Measurements from ENCODE around the gene MSRB3. TPM values are rescaled to one million over a fixed set of nuclear protein-coding genes. Genes with fewer than 3 reads are reported as not detected.

MSRB3 gene
- total RNA-seq, 3 donors from 2014 or later = 8.1 to 154 (median 18.3) TPM

DNA sequence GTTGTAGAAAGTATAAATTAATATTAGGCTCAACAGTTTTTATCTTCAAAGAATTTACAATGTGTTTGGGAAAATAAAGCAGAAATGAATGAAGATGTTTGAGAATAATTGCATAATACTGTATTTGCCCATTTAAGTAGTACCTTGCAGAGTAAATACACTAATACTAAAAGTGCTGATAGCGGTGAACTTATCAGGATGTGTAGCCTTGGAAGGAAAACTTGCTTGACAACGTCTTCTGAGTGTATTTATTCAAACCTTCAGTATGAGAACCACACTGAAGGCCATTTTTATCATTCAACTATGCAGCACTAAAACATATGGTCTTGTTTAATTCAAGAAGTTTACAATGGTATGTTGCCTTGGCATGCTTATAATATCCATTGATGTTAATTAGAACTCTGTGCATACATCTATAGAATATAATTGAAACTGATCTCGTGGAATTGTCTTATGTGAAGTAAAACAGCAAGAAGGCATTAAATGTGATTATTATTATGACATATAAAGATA is 41.3 kb downstream of the MSRB3 start:
- H3K4me3 ChIP-seq = no peak overlapping the region
- no peaks in the 10 kb centered on the region for H3K4me1 ChIP-seq (ENCODE audit: low read depth)
- intact Hi-C loops (cut with DNase I, micrococcal nuclease) = no loop called here
- ATAC-seq (no peak), DNase-seq (no peak)
- TF ChIP-seq, protein P1, sequence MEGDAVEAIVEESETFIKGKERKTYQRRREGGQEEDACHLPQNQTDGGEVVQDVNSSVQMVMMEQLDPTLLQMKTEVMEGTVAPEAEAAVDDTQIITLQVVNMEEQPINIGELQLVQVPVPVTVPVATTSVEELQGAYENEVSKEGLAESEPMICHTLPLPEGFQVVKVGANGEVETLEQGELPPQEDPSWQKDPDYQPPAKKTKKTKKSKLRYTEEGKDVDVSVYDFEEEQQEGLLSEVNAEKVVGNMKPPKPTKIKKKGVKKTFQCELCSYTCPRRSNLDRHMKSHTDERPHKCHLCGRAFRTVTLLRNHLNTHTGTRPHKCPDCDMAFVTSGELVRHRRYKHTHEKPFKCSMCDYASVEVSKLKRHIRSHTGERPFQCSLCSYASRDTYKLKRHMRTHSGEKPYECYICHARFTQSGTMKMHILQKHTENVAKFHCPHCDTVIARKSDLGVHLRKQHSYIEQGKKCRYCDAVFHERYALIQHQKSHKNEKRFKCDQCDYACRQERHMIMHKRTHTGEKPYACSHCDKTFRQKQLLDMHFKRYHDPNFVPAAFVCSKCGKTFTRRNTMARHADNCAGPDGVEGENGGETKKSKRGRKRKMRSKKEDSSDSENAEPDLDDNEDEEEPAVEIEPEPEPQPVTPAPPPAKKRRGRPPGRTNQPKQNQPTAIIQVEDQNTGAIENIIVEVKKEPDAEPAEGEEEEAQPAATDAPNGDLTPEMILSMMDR (IDR thresholded peaks at IDR 0.05) = no peak
- H3K36me3 ChIP-seq (ENCODE audit: low read depth) = no peaks in the 10 kb centered on the region
- no peaks in the 10 kb centered on the region for H3K9me3 ChIP-seq

- DNase-seq = no peak
- TF ChIP-seq, protein P1 (IDR thresholded peaks at IDR 0.05) = no peak
- Histone ChIP-seq H3K36me3 (ENCODE audit: low read depth) (no peaks in the 10 kb centered on the region), H3K4me1 (ENCODE audit: low read depth) (no peaks in the 10 kb centered on the region), H3K4me3 (no peak overlapping the region), H3K9me3 (no peaks in the 10 kb centered on the region)
- no peak for ATAC-seq
- intact Hi-C loops (cut with DNase I, micrococcal nuclease) = no loop called here
Measured at GRCh38 chr12:65323070-65323469, 44.6 kb downstream of the MSRB3 start.

GRCh38 chr12:65324056-65324455 is 45.6 kb downstream of the MSRB3 start:
- no peak for ATAC-seq
- no peaks in the 10 kb centered on the region for H3K4me1 ChIP-seq (ENCODE audit: low read depth)
- no peaks in the 10 kb centered on the region for H3K36me3 ChIP-seq (ENCODE audit: low read depth)
- H3K9me3 ChIP-seq = no peaks in the 10 kb centered on the region
- TF ChIP-seq, protein P1 (IDR thresholded peaks at IDR 0.05) = no peak
- intact Hi-C loops (cut with DNase I, micrococcal nuclease) = no loop called here
- no peak for DNase-seq
- no peak overlapping the region for H3K4me3 ChIP-seq

DNA sequence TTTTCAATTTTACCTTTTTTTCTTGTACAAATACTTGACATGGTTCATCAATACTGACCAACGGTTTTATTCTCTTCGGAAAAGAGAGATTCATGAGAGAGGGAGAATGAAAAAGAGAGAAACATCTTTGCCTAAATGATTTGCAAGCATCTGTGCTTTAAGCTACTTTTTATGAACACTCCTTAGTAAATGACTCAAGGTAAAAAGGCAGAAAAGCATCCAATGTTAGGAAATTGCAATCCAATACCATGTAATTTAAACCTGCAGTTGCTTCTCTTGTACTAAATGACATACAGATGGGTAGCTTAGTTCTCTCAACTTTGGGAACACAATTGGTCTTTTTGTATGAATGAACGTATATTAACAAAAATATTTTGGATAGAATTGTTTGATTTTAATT is 46.1 kb downstream of the MSRB3 start:
- intact Hi-C loops (cut with DNase I, micrococcal nuclease) = no loop called here
- DNase-seq (no peak), ATAC-seq (no peak)
- Histone ChIP-seq H3K9me3 (no peaks in the 10 kb centered on the region), H3K4me3 (no peak overlapping the region), H3K36me3 (ENCODE audit: low read depth) (no peaks in the 10 kb centered on the region), H3K4me1 (ENCODE audit: low read depth) (no peaks in the 10 kb centered on the region)
- TF ChIP-seq, protein P1 (IDR thresholded peaks at IDR 0.05) = no peak

- no peak for ATAC-seq
- intact Hi-C loops (cut with DNase I, micrococcal nuclease) = no loop called here
- DNase-seq = no peak
- Histone ChIP-seq H3K4me1 (ENCODE audit: low read depth) (no peaks in the 10 kb centered on the region), H3K4me3 (no peak overlapping the region), H3K9me3 (no peaks in the 10 kb centered on the region), H3K36me3 (ENCODE audit: low read depth) (no peaks in the 10 kb centered on the region)
- TF ChIP-seq, protein P1 (IDR thresholded peaks at IDR 0.05) = no peak
Measured at GRCh38 chr12:65325183-65325582, 46.7 kb downstream of the MSRB3 start.

DNA sequence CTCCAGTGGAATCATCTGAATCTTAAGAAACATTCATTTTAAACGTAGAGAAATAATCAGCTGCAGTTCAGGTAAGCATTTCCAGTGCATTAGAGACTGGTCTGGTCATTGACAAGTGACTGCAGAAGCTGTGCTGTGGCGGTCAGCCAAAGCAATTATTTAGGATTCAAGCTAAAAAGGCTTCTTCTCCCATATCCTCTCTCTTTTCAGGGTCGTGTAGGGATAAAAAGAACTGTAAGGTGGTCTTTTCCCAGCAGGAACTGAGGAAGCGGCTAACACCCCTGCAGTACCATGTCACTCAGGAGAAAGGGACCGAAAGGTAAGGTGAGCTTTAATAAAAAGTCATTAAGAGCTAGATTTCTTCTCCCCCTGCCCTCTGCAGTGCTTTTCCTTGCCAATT is 48.1 kb downstream of the MSRB3 start:
- Histone ChIP-seq H3K4me1 (ENCODE audit: low read depth) (no peaks in the 10 kb centered on the region), H3K4me3 (no peak overlapping the region), H3K36me3 (ENCODE audit: low read depth) (no peaks in the 10 kb centered on the region), H3K9me3 (no peaks in the 10 kb centered on the region)
- DNase-seq = no peak
- TF ChIP-seq, protein P1 (IDR thresholded peaks at IDR 0.05) = no peak
- ATAC-seq = no peak
- intact Hi-C loops (cut with DNase I, micrococcal nuclease) = no loop called here
